Measurements from ENCODE around the gene NRK.
"Not testable (repeated sequence)": the region's sequence is repeated elsewhere in the genome, so short reads cannot be mapped to it uniquely, and the experiment has no call there.

- TF ChIP-seq CTCF (conservative IDR thresholded peaks at IDR 0.05; ENCODE audit: low read depth, low read length); EZH2 (IDR thresholded peaks at IDR 0.05; ENCODE audit: low read length, unreplicated experiment): not testable (repeated sequence)
These were observed 178.3 kb downstream of the NRK start for GRCh38 chrX:106000609-106001008.

Measured in PC-3 (cell line).